ENCODE results near the gene MFSD12. TPM values are rescaled to one million over a fixed set of nuclear protein-coding genes. Genes with fewer than 3 reads are reported as not detected.
"Not testable (repeated sequence)": the region's sequence is repeated elsewhere in the genome, so short reads cannot be mapped to it uniquely, and the experiment has no call there.

Gene MFSD12
- polyA plus RNA-seq, 4 donors: 46.5 to 66.2 (median 56.5) TPM

- no peak for DNase-seq (ENCODE audit: low read depth in 4 of 4, low spot score in 3 of 4)
Observed at GRCh38 chr19:3585301-3586126, 28.1 kb upstream of the MFSD12 start, which contains the start of gene GIPC3. Gene GIPC3 (plus strand): TSS chr19:3585478. CDS start chr19:3585598, 120 bp downstream.

GRCh38 chr19:3584036-3584802 lies 26.8 kb upstream of the MFSD12 start:
- not testable (repeated sequence) for DNase-seq (ENCODE audit: low read depth in 4 of 4, low spot score in 3 of 4)

GRCh38 chr19:3581792-3582191 lies 24.4 kb upstream of the MFSD12 start:
- not testable (repeated sequence) for DNase-seq (ENCODE audit: low read depth in 4 of 4, low spot score in 3 of 4)

GRCh38 chr19:3580156-3580934 lies 23.0 kb upstream of the MFSD12 start:
- DNase-seq (ENCODE audit: low read depth in 4 of 4, low spot score in 3 of 4): no peak

- DNase-seq (ENCODE audit: low read depth in 4 of 4, low spot score in 3 of 4): no peak
Observed at GRCh38 chr19:3578390-3578789, 21.0 kb upstream of the MFSD12 start.

GRCh38 chr19:3577723-3578344 lies 20.4 kb upstream of the MFSD12 start:
- no peak for DNase-seq (ENCODE audit: low read depth in 4 of 4, low spot score in 3 of 4)

- no peak for DNase-seq (ENCODE audit: low read depth in 4 of 4, low spot score in 3 of 4)
Observed at GRCh38 chr19:3576696-3577443, 19.5 kb upstream of the MFSD12 start.

GRCh38 chr19:3575949-3576673 lies 18.7 kb upstream of the MFSD12 start:
- DNase-seq (ENCODE audit: low read depth in 4 of 4, low spot score in 3 of 4): no peak

- no peak for DNase-seq (ENCODE audit: low read depth in 4 of 4, low spot score in 3 of 4)
Observed at GRCh38 chr19:3575260-3575741, 17.9 kb upstream of the MFSD12 start.

GRCh38 chr19:3573858-3574637 lies 16.7 kb upstream of the MFSD12 start:
- peak in 1 of 4 donors; percentile 59 for DNase-seq (ENCODE audit: low read depth in 4 of 4, low spot score in 3 of 4)

- DNase-seq (ENCODE audit: low read depth in 4 of 4, low spot score in 3 of 4): no peak
Observed at GRCh38 chr19:3573162-3573857, 15.9 kb upstream of the MFSD12 start.

- DNase-seq (ENCODE audit: low read depth in 4 of 4, low spot score in 3 of 4): no peak
Observed at GRCh38 chr19:3572855-3573161, 15.4 kb upstream of the MFSD12 start, which contains the start of gene HMG20B. Gene HMG20B (plus strand): TSS chr19:3572944. CDS start chr19:3573310, 366 bp downstream.

GRCh38 chr19:3572132-3572854 lies 14.9 kb upstream of the MFSD12 start:
- peak; percentile 97 to 99 (median 99) for DNase-seq (ENCODE audit: low read depth in 4 of 4, low spot score in 3 of 4)

- no peak for DNase-seq (ENCODE audit: low read depth in 4 of 4, low spot score in 3 of 4)
Observed at GRCh38 chr19:3570606-3571011, 13.2 kb upstream of the MFSD12 start.

- DNase-seq (ENCODE audit: low read depth in 4 of 4, low spot score in 3 of 4): not testable (repeated sequence)
Observed at GRCh38 chr19:3570042-3570441, 12.7 kb upstream of the MFSD12 start.

- DNase-seq (ENCODE audit: low read depth in 4 of 4, low spot score in 3 of 4): no peak
Observed at GRCh38 chr19:3565139-3565538, 7.8 kb upstream of the MFSD12 start.

Data from right renal pelvis (tissue), 4 donors.